Liver (tissue), 9 donors: Measurements from ENCODE around the gene RTL1. TPM values are rescaled to one million over a fixed set of nuclear protein-coding genes. Genes with fewer than 3 reads are reported as not detected.

Source experiments
- DNase-seq: peaks from one replicate; pipeline ENCODE4 v3.0.0-alpha.2; 2017; ENCODE audit warnings: low spot score
- H3K27ac ChIP-seq, 2 donors: one replicate each; pipeline ENCODE4 v1.7.0; 2013; ENCODE audit warnings: inconsistent platforms in 2 of 2, low read length in 2 of 2, control low read depth in 1 of 2, low read depth in 1 of 2, mild to moderate bottlenecking in 1 of 2
- H3K27me3 ChIP-seq, 4 donors: one replicate each; pipeline versions ENCODE4 v1.6.1 to v1.7.0; 2013; ENCODE audit warnings: low read length in 3 of 4, inconsistent platforms in 1 of 4, mild to moderate bottlenecking in 1 of 4, moderate library complexity in 1 of 4; ENCODE audit not compliant: control insufficient read depth in 4 of 4, insufficient read depth in 4 of 4
- H3K36me3 ChIP-seq, 4 donors: one replicate each; pipeline versions ENCODE4 v1.6.1 to v1.7.0; 2013; ENCODE audit warnings: low read length in 3 of 4, mild to moderate bottlenecking in 3 of 4, low read depth in 1 of 4, moderate library complexity in 1 of 4; ENCODE audit not compliant: control insufficient read depth in 4 of 4, insufficient read depth in 3 of 4
- H3K4me1 ChIP-seq, 4 donors: one replicate each; pipeline versions ENCODE4 v1.6.1 to v1.7.0; 2013; ENCODE audit warnings: low read length in 3 of 4, mild to moderate bottlenecking in 3 of 4, moderate library complexity in 1 of 4; ENCODE audit not compliant: control insufficient read depth in 4 of 4, insufficient read depth in 4 of 4
- H3K4me3 ChIP-seq, 3 donors: one replicate each; pipeline versions ENCODE4 v1.6.1 to v1.7.0; 2013; ENCODE audit warnings: low read length in 3 of 3, control low read depth in 1 of 3, low read depth in 1 of 3, mild to moderate bottlenecking in 1 of 3
- H3K9ac ChIP-seq, 2 donors: one replicate each; pipeline ENCODE4 v1.7.0; 2013; ENCODE audit warnings: low read length in 2 of 2, mild to moderate bottlenecking in 2 of 2, moderate library complexity in 2 of 2, control low read depth in 1 of 2, low read depth in 1 of 2
- H3K9me3 ChIP-seq, 4 donors: one replicate each; pipeline versions ENCODE4 v1.6.1 to v1.7.0; 2013; ENCODE audit warnings: low read length in 3 of 4; ENCODE audit not compliant: control insufficient read depth in 4 of 4
- EGR1 ChIP-seq, 2 donors: IDR thresholded peaks; 2 replicates each; pipeline ENCODE4 v1.6.1; 2016 to 2018; ENCODE audit warnings: antibody characterized with exemption in 2 of 2, low read depth in 2 of 2
- FOXA1 ChIP-seq: IDR thresholded peaks from 2 replicates; pipeline ENCODE4 v1.6.1; 2016; ENCODE audit warnings: antibody characterized with exemption
- FOXA2 ChIP-seq: IDR thresholded peaks from 2 replicates; pipeline ENCODE4 v1.6.1; 2016; ENCODE audit warnings: antibody characterized with exemption
- GABPA ChIP-seq, 2 donors: IDR thresholded peaks in 1 of 2; conservative IDR thresholded peaks in 1 of 2; 2 replicates each; pipeline ENCODE4 v1.6.1; 2016; ENCODE audit warnings: antibody characterized with exemption in 2 of 2, mild to moderate bottlenecking in 1 of 2, moderate library complexity in 1 of 2
- HNF4A ChIP-seq, 2 donors: conservative IDR thresholded peaks; 2 replicates each; pipeline ENCODE4 v1.6.1; 2016; ENCODE audit warnings: antibody characterized with exemption in 2 of 2, mild to moderate bottlenecking in 2 of 2
- HNF4G ChIP-seq: IDR thresholded peaks from 2 replicates; pipeline ENCODE4 v1.6.1; 2016; ENCODE audit warnings: antibody characterized with exemption
- JUND ChIP-seq, 2 donors: IDR thresholded peaks; 2 replicates each; pipeline ENCODE4 v1.6.1; 2016; ENCODE audit warnings: antibody characterized with exemption in 2 of 2
- NR2F2 ChIP-seq: IDR thresholded peaks from 2 replicates; pipeline ENCODE4 v1.6.1; 2016; ENCODE audit warnings: antibody characterized with exemption
- RAD21 ChIP-seq, 2 donors: IDR thresholded peaks; 2 replicates each; pipeline ENCODE4 v1.6.1; 2016; ENCODE audit warnings: antibody characterized with exemption in 2 of 2, mild to moderate bottlenecking in 2 of 2
- RXRA ChIP-seq, 2 donors: IDR thresholded peaks; 2 replicates each; pipeline ENCODE4 v1.6.1; 2017 to 2018; ENCODE audit warnings: antibody characterized with exemption in 2 of 2, mild to moderate bottlenecking in 1 of 2
- SP1 ChIP-seq: IDR thresholded peaks from 2 replicates; pipeline ENCODE4 v1.6.1; 2018; ENCODE audit warnings: antibody characterized with exemption, mild to moderate bottlenecking
- TAF1 ChIP-seq: conservative IDR thresholded peaks from 2 replicates; pipeline ENCODE4 v1.6.1; 2016; ENCODE audit warnings: antibody characterized with exemption, mild to moderate bottlenecking
- YY1 ChIP-seq: IDR thresholded peaks from 2 replicates; pipeline ENCODE4 v1.6.1; 2016; ENCODE audit warnings: antibody characterized with exemption, mild to moderate bottlenecking
- WGBS: extraction: QIAGEN DNeasy Blood & Tissue Kit; methylation state at CpG from one replicate; pipeline ENCODE4 v1.1.7; 2013; 5-methylcytosine and 5-hydroxymethylcytosine counted together
- polyA plus RNA-seq, 2 donors: library from polyadenylated mRNA; stranded (reverse) in 1 of 2; unstranded in 1 of 2; fragments of 200-250 nt in 1 of 2; fragments of >200 nt in 1 of 2; fragmentation: Nextera tagmentation in 1 of 2; extraction: Ambion mirVana in 1 of 2; gene quantifications; one replicate each; pipeline versions ENCODE4 v1.2.1 to v1.2.3, GENCODE V29; 2013 to 2015
- total RNA-seq, 2 donors: library from RNA; depleted of rRNA; stranded (reverse); fragments of >200 nt; gene quantifications; one replicate each; pipeline ENCODE4 v1.2.3, GENCODE V29; 2014
- TF ChIP-seq, protein P1 (sequence below): fragments of 150-350 bp; IDR thresholded peaks from 2 replicates; pipeline ENCODE4 v1.5.1; 2017; ENCODE audit warnings: improper control_type of control experiment, low read depth, low read length; ENCODE audit not compliant: missing input control
- TF ChIP-seq, protein P2 (sequence below): IDR thresholded peaks from 2 replicates; pipeline ENCODE4 v1.6.1; 2016; ENCODE audit warnings: antibody characterized with exemption
- TF ChIP-seq, protein P3 (sequence below): IDR thresholded peaks from 2 replicates; pipeline ENCODE4 v1.6.1; 2016; ENCODE audit warnings: antibody characterized with exemption
- TF ChIP-seq, protein P4 (sequence below): IDR thresholded peaks from 2 replicates; pipeline ENCODE4 v1.6.1; 2016; ENCODE audit warnings: antibody characterized with exemption, mild to moderate bottlenecking
- TF ChIP-seq, protein P5 (sequence below): IDR thresholded peaks from 2 replicates; pipeline ENCODE4 v1.6.1; 2016; ENCODE audit warnings: antibody characterized with exemption
- donor health status: healthy.
- donor health status: healthy.
- donor health status: healthy.
- donor health status: healthy.
- donor health status: healthy.

The RTL1 gene
- total and polyA plus RNA-seq, 4 donors = 0.04 to 0.05 TPM; not detected in 2

DNA sequence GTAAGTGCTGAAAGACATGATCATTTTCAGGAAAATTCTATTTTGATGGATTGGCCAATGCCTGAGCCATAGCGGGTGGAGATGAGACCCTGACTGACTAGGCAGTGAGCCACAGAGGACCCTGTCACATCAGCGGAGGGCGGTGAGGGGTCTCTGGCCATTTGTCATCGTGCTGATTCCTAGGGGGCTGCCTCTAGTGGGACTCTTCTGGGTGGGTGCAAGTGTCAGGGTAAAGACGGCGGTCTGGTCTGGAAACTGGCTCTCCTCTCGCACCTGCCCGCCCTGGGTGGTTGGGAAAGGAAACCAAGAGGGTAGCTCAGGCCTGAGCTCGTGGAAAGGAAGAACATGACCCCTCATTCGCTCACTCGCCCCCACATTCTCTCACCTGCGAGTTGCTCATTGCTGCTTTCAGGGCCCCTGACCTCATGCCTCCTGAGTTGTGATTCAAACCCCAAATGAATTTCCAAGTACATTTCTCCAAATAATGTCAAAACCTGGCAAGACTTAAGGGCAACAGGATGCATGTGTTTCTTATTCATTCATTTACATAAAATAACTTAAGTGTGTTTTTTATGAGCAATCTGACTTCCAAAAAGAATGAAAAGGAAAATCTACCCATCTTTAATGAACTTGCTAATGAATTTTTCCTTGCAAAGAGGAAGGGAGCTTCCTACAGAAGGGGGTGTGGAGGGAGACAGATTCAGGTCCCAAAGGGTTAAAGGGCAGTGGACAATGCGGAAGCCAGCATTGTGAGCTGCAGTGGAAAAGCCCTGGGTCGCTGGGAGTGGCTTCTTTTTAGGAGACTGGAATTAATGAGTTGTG, 64.8 kb downstream of the RTL1 start:
- 84% methylated on average over 14 of the region's 14 CpGs for WGBS
- Histone ChIP-seq H3K4me3 (no peak overlapping the region), H3K4me1 (no peaks in the 10 kb centered on the region), H3K9me3 (no peaks in the 10 kb centered on the region), H3K9ac (no peak overlapping the region), H3K27me3 (no peaks in the 10 kb centered on the region), H3K36me3 (no peaks in the 10 kb centered on the region), H3K27ac (no peak overlapping the region)
- TF ChIP-seq FOXA1 (no peak), TAF1 (no peak), YY1 (no peak), RXRA (IDR thresholded peaks at IDR 0.05) (no peak), NR2F2 (no peak), SP1 (no peak), GABPA (IDR thresholded peaks at IDR 0.05 in 1 of 2, conservative IDR thresholded peaks at IDR 0.05 in 1 of 2) (no peak), HNF4G (no peak)
- no peak for DNase-seq

DNA sequence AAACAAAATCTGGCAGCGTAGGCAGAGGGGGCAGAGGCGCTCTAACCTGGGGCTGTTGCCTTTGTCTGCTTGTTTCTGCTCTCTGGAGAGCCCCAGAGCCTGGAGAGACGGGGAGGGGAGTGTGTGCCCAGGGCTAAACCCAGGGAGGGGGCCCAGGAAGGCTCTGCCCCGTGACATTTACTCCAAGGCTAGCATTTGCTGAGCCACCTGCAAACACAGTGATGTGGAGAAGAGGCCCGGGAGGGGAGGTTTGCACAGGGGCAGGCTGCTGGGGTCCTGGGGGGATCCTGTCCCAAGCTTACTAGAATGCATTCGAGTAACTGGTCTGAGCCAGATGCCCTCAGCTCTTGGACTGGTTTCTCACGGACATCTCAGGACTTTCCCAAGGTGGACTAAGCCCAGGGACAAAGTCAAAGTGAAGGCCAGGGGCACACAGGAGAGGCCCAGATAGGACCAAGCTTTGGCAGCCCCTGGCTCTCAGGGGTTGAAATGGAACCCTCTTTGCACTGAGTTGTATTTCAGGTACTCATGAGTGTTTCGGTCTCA, 65.6 kb downstream of the RTL1 start:
- DNase-seq = no peak

More for the DNA sequence above, 65.6 kb downstream of the RTL1 start:
- WGBS = 76% methylated on average over 8 of the region's 8 CpGs
- Histone ChIP-seq H3K4me1 (no peaks in the 10 kb centered on the region), H3K36me3 (no peaks in the 10 kb centered on the region), H3K4me3 (no peak overlapping the region), H3K9me3 (no peaks in the 10 kb centered on the region), H3K27me3 (no peaks in the 10 kb centered on the region), H3K27ac (no peak overlapping the region), H3K9ac (no peak overlapping the region)
- TF ChIP-seq, protein P1, sequence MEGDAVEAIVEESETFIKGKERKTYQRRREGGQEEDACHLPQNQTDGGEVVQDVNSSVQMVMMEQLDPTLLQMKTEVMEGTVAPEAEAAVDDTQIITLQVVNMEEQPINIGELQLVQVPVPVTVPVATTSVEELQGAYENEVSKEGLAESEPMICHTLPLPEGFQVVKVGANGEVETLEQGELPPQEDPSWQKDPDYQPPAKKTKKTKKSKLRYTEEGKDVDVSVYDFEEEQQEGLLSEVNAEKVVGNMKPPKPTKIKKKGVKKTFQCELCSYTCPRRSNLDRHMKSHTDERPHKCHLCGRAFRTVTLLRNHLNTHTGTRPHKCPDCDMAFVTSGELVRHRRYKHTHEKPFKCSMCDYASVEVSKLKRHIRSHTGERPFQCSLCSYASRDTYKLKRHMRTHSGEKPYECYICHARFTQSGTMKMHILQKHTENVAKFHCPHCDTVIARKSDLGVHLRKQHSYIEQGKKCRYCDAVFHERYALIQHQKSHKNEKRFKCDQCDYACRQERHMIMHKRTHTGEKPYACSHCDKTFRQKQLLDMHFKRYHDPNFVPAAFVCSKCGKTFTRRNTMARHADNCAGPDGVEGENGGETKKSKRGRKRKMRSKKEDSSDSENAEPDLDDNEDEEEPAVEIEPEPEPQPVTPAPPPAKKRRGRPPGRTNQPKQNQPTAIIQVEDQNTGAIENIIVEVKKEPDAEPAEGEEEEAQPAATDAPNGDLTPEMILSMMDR = no peak
- TF ChIP-seq JUND (IDR thresholded peaks at IDR 0.05) = no peak
- TF ChIP-seq SP1 = no peak
- TF ChIP-seq GABPA (IDR thresholded peaks at IDR 0.05 in 1 of 2, conservative IDR thresholded peaks at IDR 0.05 in 1 of 2) = no peak
- TF ChIP-seq, protein P2, sequence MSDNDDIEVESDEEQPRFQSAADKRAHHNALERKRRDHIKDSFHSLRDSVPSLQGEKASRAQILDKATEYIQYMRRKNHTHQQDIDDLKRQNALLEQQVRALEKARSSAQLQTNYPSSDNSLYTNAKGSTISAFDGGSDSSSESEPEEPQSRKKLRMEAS = no peak
- TF ChIP-seq, protein P3, sequence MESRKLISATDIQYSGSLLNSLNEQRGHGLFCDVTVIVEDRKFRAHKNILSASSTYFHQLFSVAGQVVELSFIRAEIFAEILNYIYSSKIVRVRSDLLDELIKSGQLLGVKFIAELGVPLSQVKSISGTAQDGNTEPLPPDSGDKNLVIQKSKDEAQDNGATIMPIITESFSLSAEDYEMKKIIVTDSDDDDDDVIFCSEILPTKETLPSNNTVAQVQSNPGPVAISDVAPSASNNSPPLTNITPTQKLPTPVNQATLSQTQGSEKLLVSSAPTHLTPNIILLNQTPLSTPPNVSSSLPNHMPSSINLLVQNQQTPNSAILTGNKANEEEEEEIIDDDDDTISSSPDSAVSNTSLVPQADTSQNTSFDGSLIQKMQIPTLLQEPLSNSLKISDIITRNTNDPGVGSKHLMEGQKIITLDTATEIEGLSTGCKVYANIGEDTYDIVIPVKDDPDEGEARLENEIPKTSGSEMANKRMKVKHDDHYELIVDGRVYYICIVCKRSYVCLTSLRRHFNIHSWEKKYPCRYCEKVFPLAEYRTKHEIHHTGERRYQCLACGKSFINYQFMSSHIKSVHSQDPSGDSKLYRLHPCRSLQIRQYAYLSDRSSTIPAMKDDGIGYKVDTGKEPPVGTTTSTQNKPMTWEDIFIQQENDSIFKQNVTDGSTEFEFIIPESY = no peak
- TF ChIP-seq HNF4G = no peak
- no peak for TF ChIP-seq NR2F2
- TF ChIP-seq, protein P4, sequence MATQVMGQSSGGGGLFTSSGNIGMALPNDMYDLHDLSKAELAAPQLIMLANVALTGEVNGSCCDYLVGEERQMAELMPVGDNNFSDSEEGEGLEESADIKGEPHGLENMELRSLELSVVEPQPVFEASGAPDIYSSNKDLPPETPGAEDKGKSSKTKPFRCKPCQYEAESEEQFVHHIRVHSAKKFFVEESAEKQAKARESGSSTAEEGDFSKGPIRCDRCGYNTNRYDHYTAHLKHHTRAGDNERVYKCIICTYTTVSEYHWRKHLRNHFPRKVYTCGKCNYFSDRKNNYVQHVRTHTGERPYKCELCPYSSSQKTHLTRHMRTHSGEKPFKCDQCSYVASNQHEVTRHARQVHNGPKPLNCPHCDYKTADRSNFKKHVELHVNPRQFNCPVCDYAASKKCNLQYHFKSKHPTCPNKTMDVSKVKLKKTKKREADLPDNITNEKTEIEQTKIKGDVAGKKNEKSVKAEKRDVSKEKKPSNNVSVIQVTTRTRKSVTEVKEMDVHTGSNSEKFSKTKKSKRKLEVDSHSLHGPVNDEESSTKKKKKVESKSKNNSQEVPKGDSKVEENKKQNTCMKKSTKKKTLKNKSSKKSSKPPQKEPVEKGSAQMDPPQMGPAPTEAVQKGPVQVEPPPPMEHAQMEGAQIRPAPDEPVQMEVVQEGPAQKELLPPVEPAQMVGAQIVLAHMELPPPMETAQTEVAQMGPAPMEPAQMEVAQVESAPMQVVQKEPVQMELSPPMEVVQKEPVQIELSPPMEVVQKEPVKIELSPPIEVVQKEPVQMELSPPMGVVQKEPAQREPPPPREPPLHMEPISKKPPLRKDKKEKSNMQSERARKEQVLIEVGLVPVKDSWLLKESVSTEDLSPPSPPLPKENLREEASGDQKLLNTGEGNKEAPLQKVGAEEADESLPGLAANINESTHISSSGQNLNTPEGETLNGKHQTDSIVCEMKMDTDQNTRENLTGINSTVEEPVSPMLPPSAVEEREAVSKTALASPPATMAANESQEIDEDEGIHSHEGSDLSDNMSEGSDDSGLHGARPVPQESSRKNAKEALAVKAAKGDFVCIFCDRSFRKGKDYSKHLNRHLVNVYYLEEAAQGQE = no peak
- TF ChIP-seq EGR1 (IDR thresholded peaks at IDR 0.05; ENCODE audit: low read depth in 2 of 2) = no peak
- TF ChIP-seq, protein P5, sequence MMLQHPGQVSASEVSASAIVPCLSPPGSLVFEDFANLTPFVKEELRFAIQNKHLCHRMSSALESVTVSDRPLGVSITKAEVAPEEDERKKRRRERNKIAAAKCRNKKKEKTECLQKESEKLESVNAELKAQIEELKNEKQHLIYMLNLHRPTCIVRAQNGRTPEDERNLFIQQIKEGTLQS = no peak
- TF ChIP-seq FOXA1 = no peak
- TF ChIP-seq YY1 = no peak
- TF ChIP-seq TAF1 = no peak
- no peak for TF ChIP-seq RXRA (IDR thresholded peaks at IDR 0.05)
- no peak for TF ChIP-seq RAD21 (IDR thresholded peaks at IDR 0.05)
- no peak for TF ChIP-seq FOXA2
- no peak for TF ChIP-seq HNF4A (conservative IDR thresholded peaks at IDR 0.05)
